ENCODE results near the gene TSPAN9.

DNA sequence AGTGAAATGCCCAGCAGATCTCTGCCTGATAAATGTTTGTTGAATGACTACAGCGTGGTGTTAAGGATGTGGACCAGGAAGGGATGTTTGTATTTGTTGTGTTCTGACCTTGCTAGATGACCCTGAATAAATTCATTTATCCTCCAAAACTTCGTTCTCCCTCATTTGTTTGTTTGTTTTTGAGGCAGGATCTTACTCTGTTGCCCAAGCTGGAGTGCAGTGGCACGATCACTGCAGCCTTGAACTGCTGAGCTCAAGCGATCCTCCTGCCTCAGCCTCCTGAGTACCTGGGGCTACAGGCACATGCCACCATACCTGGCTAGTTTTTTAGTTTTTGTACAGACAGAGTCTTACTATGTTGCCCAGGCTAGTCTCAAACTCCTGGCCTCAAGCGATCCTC, 96.7 kb downstream of the TSPAN9 start:
- TF ChIP-seq, protein P1, sequence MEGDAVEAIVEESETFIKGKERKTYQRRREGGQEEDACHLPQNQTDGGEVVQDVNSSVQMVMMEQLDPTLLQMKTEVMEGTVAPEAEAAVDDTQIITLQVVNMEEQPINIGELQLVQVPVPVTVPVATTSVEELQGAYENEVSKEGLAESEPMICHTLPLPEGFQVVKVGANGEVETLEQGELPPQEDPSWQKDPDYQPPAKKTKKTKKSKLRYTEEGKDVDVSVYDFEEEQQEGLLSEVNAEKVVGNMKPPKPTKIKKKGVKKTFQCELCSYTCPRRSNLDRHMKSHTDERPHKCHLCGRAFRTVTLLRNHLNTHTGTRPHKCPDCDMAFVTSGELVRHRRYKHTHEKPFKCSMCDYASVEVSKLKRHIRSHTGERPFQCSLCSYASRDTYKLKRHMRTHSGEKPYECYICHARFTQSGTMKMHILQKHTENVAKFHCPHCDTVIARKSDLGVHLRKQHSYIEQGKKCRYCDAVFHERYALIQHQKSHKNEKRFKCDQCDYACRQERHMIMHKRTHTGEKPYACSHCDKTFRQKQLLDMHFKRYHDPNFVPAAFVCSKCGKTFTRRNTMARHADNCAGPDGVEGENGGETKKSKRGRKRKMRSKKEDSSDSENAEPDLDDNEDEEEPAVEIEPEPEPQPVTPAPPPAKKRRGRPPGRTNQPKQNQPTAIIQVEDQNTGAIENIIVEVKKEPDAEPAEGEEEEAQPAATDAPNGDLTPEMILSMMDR (IDR thresholded peaks at IDR 0.05): no peak
- TF ChIP-seq POLR2AphosphoS5 (IDR thresholded peaks at IDR 0.05): no peak
